HG03378 (cell line): Measurements from ENCODE around the gene SMAP1.

Experiments used
- ATAC-seq: cut with Tn5 transposase; IDR thresholded peaks from one replicate; pipeline ENCODE4 v1.9.1; 2021; ENCODE audit warnings: mild to moderate bottlenecking, moderate library complexity; ENCODE audit not compliant: unreplicated experiment

SMAP1 gene

DNA sequence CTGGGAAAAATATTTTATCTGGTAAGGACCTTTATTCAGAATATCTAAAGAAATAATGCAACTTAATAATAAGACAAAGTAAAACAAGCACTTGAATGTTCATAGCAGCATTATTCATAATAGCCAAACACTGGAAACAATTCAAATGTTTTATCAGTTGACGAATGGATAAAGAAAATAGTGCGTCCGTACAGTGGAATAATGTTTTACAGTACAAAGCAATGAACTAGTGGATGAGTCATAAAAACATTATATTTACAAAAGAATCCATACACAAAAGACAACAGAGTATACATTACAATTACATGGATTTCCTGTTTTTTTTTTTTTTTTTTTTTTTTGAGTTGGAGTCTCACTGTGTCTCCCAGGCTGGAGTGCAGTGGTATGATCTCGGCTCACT is 12.7 kb downstream of the SMAP1 start:
- no peak for ATAC-seq

DNA sequence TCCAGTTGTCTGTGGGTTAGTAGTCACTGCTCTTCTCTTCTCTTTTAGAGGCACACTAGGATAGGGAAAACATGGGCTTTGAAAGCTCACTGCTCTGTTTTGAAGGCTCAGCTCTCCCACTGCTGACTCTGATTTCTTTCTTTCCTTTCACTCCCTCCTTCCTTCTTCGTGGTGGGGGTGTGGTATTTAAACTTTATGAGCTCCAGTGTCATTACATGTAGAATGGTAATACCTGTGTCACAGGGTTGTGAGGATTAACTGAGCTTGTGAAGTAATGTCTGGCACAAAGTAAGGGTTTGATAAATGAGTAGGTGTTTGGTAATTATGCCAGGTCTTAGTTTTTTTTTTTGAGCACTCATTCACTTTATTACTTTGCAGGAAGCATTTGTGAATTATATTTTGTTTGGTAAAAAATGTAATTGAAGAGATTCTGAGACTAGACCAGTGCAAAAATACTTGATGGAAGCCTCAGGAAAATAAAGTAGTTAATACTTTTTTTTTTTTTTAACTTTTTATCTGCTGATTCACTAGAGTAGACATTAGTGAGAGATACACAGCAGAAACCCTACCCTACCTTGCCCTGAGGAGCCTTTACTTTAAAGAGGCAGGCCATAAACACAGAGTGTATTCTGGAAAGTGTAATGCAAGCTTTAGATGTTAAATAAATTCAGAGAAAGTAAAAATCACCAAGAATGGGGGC is 17.3 kb downstream of the SMAP1 start:
- ATAC-seq: no peak

DNA sequence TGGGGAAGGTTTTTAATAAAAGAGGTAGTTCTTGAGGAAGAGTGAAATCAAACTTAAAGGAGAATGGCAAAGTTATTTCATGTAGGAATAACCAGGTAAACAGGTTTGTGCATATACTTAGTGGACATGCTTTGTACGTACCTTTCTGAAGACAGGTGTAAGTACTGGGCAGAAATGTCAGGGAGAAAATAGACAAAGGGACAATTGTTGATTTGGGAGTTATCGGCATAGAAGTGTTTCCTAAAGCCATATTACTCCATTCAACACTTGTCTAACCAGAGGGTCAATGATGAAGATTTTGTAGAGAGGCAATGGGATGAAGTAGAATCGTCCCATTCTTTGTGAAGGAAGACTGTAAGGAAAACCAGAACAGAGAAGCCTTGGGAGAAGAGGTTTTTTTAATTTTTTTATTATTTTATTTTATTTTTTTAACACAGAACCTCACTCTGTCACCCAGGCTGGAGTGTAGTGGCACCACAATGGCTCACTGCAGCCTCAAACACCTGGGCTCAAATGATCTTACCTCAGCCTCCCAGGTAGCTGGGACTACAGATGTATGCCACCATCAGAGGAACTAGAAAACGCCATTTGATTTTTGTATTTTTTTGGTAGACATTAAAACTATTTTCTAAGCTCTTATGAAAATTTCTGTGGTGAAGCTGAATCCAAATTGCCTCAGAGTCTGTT is 18.0 kb downstream of the SMAP1 start:
- ATAC-seq: no peak

DNA sequence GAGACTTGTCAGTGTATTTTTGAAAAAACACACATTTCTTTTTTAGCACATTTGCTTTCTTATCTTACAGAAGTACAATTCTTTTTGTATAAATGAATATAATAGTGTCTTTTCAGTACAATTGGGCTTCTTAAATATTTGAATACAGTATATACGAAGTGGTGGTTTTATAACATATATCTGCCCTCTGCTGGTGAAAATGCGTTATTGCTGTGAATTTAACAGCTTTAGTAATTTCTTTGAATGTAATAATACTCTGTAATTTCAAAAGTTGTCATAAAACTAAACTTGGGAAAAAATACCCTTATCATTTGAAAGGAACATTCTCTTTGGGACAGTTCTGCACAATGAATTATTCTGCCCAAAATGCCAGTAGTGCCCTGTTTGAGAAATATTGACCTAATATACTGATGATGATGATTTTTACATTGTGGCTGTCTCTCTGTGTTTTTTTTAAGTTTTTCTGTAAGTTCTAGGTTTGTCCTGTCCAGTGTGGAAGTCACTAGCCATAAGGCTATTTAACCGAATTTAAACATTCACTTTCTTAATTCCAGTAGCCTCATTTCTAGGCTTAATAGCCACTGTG is 19.0 kb downstream of the SMAP1 start:
- ATAC-seq: no peak

DNA sequence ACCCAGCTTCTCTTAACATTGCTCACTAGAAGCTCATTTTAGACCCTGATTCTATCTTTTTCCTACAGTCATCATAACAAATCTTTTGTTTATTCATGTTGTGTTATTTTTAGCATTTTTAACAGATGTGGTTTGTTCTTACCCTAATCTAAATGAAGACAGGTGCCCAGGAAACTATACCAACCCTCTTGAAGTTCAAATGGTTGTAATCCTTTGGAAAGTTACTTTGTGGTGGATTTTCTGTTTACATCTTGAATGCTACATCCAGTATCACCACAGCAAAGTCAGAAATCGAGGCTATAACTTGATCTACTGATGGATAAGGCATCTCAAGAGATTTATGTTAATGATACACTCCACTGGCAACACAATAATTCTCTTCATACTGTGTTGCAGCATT is 26.2 kb downstream of the SMAP1 start:
- ATAC-seq: no peak

DNA sequence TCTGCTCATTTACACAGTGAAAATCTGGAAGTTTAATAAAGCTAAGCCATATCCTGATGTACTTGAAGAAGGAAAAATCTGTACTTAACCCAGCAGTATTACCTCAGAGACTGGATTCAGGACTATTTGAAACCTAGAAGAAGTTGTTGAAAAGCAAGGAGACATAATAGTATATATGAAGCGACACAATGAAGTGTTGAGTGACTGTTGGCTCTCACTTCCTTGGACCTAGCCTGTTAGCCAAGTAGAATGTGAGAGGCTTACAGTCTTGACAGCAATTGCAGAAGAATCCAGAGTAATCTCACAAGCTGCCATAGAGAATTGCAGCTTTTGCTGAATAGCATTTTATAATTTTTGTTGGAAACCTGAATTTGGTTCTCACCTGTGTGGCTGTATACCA is 26.7 kb downstream of the SMAP1 start:
- ATAC-seq: no peak

DNA sequence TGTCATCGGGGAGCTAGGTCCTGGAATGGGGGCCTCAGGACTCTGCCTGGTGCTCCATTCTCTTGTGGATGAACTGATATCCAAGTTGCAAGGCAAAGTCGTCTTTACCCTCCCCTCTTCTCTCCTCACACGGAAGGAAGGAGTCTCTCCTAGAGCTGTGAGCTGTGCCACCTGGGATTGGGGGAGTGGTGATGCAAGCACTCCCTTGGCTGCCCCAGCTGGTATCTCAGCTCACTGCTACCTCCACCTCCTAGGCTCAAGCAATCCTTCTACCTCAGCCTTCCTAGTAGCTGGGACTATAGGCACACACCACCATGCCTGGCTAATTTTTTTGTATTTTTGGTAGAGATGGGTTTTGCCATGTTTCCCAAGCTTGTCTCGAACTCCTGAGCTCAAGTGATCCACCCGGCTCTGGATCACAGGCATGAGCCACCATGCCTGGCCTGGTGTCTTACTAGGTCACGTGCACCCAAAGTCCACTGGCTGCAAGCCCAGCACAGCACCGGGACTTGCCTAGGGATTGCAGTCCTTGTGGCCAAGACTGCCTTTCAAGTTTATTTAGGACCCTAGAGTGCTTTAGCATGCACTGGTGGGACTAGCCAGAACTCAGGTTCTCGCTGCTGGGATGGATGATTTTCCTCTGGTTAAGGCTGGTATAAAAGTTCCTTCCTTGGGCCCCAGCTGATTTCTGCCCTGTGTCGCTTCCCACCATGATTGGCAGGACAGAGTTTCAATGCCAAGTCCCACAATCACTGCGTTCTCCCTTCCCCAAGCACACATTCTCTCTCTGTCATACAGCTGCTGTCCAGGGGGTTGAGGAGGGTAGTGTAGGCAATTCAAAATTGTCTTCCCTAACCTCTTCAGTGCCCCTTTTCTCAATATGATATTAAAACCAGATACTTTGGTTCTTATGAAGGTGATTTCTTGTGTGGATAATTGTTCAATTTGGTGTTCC is 33.5 kb downstream of the SMAP1 start:
- ATAC-seq: no peak

DNA sequence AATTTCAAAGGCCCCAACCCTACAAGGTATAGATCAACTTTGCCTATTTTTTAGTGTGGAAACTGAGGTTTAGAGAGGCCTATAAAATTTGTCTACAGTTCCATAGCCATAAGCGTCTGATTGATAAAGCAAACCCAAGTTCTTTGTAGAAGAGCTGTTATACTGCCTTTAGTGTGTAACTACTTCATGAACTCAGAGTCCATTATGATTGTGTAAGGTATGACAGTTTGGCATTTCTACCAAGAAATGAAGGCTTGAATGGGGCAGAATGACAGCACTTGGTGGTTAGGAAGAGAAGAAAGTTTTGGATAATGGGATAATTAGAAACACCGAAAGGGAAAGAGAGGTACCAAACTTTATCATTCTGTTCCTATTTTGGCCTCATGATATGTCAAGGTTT is 38.1 kb downstream of the SMAP1 start:
- no peak for ATAC-seq

DNA sequence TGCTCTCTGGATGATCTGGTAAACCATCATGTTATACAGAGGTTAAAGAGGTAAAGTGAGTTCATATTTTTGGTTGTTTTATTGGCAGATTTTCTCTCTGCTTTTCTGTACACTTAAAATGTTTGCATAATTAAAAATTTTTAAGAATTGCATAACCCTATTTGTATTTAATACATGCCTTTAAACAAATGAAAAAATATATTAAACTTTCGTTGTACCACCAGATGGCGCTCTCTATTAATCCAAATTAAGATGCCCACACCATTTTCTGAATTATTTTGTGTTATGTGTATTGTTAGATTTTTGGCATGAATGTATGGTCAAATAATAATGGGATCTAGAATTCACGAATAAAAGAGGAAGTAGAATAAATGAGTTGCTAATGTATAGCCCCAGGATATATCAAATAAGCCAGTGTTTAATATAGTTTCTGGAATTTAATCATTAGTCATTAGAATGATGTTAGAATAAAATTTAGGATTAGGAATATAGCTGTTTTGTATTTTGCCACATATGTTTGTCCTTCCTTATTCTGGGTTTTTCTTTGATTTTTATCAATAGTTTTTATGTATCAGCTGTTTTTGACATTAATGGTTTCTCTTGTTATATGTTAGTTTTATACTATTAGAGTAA is 38.9 kb downstream of the SMAP1 start:
- ATAC-seq: no peak

DNA sequence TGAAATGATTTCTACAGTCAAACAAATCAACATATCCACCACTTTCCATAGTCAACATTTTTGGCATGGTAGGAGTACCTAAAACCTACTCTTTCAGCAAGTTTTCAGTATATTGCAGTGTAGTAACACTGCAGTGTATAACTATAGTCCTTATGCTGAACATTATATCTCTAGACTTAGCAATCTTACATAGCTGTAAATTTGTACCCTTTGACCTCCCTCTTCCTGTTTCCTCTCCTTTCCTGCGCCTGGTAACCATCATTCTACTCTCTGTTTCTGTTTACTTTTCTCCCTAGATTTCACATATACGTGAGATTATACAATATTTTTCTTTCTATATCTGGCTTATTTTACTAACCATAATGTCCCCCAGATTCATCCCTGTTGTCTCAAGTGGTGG is 40.2 kb downstream of the SMAP1 start:
- no peak for ATAC-seq

DNA sequence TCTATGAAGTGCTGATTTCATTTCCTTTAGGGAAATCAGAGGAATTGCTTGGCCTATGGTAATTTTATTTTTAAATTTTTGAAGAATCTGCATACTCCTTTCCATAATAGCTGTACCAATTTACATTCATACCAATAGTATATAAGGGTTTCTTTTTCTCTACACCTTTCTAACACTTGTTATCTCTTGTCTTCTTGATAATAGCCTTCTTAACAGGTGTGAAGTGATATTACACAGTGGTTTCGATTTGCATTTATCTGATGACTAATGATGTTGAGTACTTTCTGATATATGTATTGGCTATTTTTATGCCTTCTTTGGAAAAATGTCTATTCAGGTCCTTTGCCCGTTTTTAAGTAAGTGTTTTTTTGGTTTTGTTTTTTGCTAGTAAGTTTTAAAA is 40.8 kb downstream of the SMAP1 start:
- no peak for ATAC-seq

DNA sequence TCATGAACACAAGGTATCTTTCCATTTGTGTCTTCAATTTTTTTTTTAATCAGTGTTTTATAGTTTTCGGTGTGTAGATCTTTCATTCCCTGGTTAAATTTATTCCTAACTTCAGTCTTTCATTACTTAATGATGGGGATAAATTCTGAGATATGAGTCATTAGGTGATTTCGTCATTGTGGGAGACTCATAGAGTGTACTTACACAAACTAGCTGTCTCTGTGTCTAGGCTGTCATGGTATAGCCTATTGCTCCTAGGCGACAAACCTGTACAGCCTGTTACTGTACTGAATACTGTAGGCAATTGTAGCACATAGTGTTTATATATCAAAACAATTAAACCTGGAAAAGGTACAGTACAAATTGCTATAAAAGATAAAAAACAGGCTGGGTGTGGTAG is 42.1 kb downstream of the SMAP1 start:
- ATAC-seq: no peak

DNA sequence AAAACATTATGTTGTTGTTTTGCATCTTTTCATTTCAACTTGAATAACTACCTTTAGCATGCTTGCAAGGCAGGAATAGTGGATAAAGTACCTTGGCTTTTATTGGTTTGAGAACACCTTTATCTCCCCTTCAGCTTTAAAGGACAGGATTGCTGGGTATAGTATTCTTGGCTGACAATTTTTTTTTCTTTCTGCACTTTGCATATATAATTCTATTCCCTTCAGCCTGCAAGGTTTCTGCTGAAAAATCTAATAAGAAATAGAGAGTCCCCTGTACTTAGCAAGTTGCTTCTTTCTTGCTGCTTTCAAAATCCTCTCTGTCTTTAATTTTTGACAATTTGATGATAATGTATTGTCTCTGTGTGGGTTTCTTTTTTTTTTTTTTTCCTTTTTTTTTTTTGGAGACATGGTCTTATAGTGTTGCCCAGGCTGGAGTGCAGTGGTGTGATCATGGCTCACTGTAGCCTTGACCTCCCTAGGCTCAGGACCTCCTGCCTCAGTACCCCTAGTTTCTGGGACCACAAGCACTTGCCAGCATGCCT is 47.1 kb downstream of the SMAP1 start:
- ATAC-seq: no peak

DNA sequence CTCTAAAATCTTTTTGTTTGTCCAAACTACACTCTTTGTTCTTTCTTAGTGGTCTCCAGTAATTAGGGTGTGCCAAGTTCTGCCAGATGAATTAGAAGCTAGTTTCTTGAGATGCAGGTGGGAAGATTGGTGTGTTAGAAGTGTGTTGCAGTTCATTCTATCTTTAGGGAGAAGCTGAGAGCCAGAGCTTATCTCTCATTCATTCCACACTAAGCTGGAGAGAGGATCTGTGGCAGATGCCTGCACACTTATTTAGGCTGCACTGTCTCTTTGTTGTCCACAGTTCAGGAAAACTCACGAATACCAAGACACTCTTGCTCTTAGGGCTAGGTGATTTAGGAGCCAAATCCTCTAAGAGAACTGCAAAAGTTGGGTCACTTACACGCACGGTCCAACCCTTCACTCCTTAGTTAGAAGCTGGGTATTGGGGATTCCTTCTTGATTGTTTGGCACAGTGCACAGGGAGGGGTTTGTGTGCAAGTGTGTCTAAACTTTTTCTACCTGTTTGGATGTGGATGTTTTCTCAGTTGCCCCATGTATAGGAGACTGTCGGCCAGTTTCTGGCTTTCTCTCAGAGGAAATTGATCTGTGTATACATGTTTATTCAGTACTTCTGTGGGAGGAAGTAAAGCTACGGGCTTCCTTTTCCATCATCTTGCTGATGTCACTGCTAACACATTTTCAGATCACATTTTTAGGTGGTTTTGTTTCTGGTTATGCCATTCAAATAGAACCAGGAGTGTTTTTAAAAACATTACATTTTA is 49.5 kb downstream of the SMAP1 start:
- ATAC-seq: no peak

DNA sequence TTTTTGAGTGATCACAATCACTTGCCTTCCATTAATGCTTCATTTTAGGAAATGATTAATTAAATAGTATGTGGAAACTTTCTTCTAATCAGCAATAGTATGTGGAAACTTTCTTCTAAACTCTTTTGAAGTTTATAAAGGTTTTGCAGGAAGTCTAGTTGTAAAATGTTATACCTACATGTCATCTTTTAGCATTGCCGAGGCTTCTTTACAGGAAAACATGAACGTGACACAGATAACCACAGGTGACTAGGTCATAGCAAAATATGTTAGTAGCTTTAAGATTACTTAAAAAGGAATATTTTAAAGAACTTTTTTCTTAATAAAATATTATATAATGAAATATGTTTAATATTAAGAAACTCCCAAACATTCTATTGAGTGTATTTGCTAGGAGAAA is 56.8 kb downstream of the SMAP1 start:
- ATAC-seq: no peak

DNA sequence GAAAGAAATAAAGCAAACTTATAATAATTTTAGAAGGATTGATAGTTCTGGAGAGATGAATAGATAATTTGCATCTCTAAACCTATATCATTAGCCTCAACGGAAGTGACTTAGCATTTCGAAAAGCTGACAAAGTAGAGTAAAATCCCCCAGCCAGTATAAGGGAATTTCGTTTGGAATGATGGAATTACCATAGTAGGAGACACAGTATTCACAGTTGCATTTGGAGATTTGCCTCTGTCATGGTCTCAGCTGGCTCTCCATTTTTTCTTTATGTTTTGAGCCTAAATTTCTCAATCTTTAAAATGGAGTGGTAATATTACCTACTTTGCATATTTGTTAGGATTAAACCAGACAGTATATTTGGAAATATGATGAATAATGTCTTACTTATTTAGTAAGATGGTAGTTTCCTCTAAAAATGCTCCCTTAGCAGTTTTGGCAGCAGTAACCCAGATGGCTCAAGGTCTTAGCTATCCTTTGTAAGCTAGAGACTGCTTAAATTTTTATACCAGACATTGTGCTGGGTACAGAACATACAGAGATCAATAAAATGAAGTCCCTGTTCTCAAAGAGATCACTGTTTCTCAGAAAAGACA is 58.2 kb downstream of the SMAP1 start:
- ATAC-seq: no peak

DNA sequence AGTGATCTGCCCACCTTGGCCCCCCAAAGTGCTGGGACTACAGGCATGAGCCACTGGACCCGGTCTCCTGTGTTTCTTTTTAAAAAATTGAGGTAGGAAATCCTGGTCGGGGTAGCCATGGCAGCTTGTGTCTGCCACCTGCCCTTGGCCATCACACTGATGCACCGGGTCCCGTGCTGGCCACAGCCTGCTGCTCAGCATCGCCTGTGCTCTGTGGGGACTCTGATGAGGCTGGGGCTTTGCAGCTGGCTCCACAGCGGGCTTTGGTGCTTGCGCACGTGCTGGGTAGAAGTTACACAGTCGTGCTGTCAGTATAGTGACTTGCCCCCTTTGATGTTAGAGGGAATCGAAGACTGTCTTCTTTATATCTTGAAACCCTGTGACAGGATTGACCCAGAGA is 66.7 kb downstream of the SMAP1 start:
- ATAC-seq: no peak

DNA sequence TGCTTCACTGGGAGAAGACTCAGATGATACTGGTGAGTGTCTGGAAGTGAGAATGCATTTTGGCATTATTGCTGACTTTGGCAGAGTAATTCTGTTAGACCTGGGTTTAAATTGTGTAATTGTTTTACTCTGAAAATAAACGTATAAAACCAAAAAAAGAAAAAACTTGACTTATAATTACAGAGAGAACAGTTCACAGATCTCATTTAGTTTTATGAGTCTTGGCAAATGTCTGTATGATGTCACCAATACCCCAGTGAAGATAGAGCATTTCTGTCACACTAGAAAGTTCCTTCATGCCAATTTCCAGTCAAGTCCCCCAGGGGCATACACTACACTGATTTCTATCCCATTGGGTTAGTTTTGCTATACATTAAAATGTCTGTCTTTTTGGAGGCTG is 67.3 kb downstream of the SMAP1 start:
- ATAC-seq: no peak

DNA sequence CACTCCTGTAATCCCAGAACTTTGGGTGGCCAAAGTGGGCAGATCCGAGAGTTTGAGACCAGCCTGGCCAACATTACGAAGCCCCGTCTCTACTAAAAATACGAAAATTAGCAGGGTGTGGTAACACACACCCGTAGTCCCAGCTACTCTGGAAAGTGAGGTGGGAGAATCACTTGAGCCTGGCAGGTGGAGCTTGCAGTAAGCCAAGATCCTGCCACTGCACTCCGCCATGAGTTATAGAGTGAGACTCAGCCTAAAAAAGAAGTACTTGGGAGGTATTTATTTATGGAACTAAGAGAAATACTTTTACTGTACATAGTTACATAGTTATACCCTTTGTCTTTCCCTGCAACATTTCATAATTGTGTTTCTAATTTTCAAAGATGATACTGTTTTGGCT is 67.8 kb downstream of the SMAP1 start:
- no peak for ATAC-seq

DNA sequence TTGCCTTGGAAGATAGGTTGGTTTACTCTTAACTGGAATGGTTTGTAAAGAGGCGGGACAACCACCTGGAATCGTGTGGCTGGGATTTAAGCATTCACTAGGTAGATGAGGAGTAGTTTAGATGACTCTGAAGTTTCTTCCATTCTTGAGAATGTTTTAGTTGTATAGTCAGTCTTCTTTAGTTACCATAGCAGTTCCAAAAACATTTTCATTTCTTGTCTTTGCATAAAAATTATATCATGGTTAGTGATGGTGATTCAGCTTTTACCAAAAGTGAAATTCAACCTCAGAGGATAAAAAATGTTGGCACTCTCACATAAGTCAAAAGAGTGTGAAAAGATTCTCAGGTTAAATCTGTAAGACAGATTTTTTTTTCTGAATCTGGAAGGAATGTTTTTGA is 70.3 kb downstream of the SMAP1 start:
- no peak for ATAC-seq
